K562 (cell line): ENCODE data around the gene MED15. TPM values are rescaled to one million over a fixed set of nuclear protein-coding genes. Genes with fewer than 3 reads are reported as not detected.
A peak's percentile ranks its signal among the peaks of the same experiment; 100 is the strongest.

Experiments
- KAT7 ChIP-seq: sonication (generic); formaldehyde crosslinking; IDR thresholded peaks from 2 replicates; pipeline ENCODE4 v1.8.0; 2022; ENCODE audit warnings: missing genetic modification reagents, mild to moderate bottlenecking, borderline replicate concordance
- NR2C2 ChIP-seq, 2 experiments: fragments of 200-800 bp in 1 of 2; sonication (Bioruptor generic) in 1 of 2; sonication (generic) in 1 of 2; formaldehyde crosslinking in 1 of 2; IDR thresholded peaks; 2 replicates each; pipeline versions ENCODE4 v1.6.1 to v1.8.0; 2016 to 2022; ENCODE audit warnings: mild to moderate bottlenecking in 1 of 2, missing compliant biosample characterization in 1 of 2, missing genetic modification characterization in 1 of 2, missing genetic modification reagents in 1 of 2
- NR2F6 ChIP-seq: fragments of 450-650 bp; formaldehyde crosslinking; IDR thresholded peaks from 2 replicates; pipeline ENCODE4 v1.4.0; 2020; ENCODE audit warnings: mild to moderate bottlenecking
- PHF21A ChIP-seq: fragments of 450-650 bp; IDR thresholded peaks from 2 replicates; pipeline ENCODE4 v1.6.1; 2017; ENCODE audit warnings: low read depth, borderline replicate concordance
- RFX5 ChIP-seq: IDR thresholded peaks from 2 replicates; pipeline ENCODE4 v1.6.1; 2011; ENCODE audit warnings: low read depth, mild to moderate bottlenecking, improper control_type of control experiment, low read length
- TCF7L2 ChIP-seq: fragments of 150-350 bp; IDR thresholded peaks from 2 replicates; pipeline ENCODE4 v1.6.1; 2016; ENCODE audit warnings: low read depth, mild to moderate bottlenecking, low read length, moderate library complexity
- ZFP1 ChIP-seq: fragments of 450-650 bp; formaldehyde crosslinking; IDR thresholded peaks from 2 replicates; pipeline ENCODE4 v1.4.0; 2020; ENCODE audit warnings: mild to moderate bottlenecking, mixed read lengths
- ZNF165 ChIP-seq: fragments of 250-450 bp; sonication (Bioruptor Pico); IDR thresholded peaks from 2 replicates; pipeline ENCODE4 v1.4.0; 2020; ENCODE audit warnings: borderline replicate concordance
- polyA plus RNA-seq, 8 experiments: library from polyadenylated mRNA; depleted of rRNA in 4 of 8; stranded (reverse) in 5 of 8; unstranded in 3 of 8; fragments of >200 nt; fragmentation: Nextera tagmentation in 2 of 8; fragmentation: Illumina TruSeq in 1 of 8; extraction: Ambion mirVana in 2 of 8; extraction: Trizol in 1 of 8; gene quantifications; 2 replicates each; pipeline versions ENCODE4 v1.2.1 to v1.2.3, GENCODE V29; 2011 to 2014; ENCODE audit warnings: inconsistent platforms in 1 of 8, missing spikeins in 1 of 8
- total RNA-seq, 7 experiments: library from RNA; depleted of rRNA in 6 of 7; stranded (reverse); fragments of >200 nt in 6 of 7; fragmentation: Illumina TruSeq in 2 of 7; extraction: Trizol in 2 of 7; gene quantifications; 2 replicates each; pipeline versions ENCODE4 v1.2.1 to v1.2.3, GENCODE V29; 2011 to 2021; ENCODE audit warnings: low replicate concordance in 1 of 7
- TF ChIP-seq, protein P1 (sequence below): fragments of 450-650 bp; IDR thresholded peaks from 2 replicates; pipeline ENCODE4 v1.6.1; 2017; ENCODE audit warnings: antibody characterized with exemption, mild to moderate bottlenecking
- TF ChIP-seq, protein P2 (sequence below): fragments of 150-350 bp; conservative IDR thresholded peaks from 2 replicates; pipeline ENCODE4 v1.6.1; 2014; ENCODE audit warnings: low read length

Gene MED15
- total and polyA plus RNA-seq, 9 of the 15 experiments (the other 6 are each of a cell fraction or from before 2014, with no cell fraction given): 4.0 to 271 (median 60.1) TPM

DNA sequence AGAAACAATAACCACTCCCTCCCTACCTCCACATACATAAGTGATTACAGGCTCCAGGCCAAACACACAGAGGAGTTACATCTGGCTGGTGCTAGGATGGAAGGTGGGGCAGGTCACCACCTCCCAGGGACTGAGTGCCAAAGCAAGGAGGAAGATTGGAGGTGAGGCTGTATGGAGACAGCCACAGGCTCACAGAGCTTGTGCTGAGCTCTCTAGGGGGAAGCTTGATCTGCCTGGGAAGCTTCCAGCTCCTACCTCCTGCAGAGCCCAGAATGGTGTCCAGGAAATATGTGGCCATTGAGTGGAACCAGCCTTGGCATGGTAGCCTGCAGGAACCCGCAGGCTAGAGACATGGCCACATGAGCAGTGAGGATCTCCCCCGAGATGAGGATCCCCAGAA, 3.6 kb upstream of the MED15 start (continued):
- TF ChIP-seq, protein P1, sequence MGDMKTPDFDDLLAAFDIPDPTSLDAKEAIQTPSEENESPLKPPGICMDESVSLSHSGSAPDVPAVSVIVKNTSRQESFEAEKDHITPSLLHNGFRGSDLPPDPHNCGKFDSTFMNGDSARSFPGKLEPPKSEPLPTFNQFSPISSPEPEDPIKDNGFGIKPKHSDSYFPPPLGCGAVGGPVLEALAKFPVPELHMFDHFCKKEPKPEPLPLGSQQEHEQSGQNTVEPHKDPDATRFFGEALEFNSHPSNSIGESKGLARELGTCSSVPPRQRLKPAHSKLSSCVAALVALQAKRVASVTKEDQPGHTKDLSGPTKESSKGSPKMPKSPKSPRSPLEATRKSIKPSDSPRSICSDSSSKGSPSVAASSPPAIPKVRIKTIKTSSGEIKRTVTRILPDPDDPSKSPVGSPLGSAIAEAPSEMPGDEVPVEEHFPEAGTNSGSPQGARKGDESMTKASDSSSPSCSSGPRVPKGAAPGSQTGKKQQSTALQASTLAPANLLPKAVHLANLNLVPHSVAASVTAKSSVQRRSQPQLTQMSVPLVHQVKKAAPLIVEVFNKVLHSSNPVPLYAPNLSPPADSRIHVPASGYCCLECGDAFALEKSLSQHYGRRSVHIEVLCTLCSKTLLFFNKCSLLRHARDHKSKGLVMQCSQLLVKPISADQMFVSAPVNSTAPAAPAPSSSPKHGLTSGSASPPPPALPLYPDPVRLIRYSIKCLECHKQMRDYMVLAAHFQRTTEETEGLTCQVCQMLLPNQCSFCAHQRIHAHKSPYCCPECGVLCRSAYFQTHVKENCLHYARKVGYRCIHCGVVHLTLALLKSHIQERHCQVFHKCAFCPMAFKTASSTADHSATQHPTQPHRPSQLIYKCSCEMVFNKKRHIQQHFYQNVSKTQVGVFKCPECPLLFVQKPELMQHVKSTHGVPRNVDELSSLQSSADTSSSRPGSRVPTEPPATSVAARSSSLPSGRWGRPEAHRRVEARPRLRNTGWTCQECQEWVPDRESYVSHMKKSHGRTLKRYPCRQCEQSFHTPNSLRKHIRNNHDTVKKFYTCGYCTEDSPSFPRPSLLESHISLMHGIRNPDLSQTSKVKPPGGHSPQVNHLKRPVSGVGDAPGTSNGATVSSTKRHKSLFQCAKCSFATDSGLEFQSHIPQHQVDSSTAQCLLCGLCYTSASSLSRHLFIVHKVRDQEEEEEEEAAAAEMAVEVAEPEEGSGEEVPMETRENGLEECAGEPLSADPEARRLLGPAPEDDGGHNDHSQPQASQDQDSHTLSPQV: no peak
- 0 out of 2 replicates have a peak, but pooled peaks have one; percentile 40 for TF ChIP-seq ZNF165
- TF ChIP-seq PHF21A: no peak
- TF ChIP-seq NR2C2 (CRISPR knock-in tag; IDR thresholded peaks at IDR 0.05): no peak
- no peak for TF ChIP-seq NR2C2 (tag; IDR thresholded peaks at IDR 0.05)
- TF ChIP-seq KAT7: no peak
- TF ChIP-seq RFX5: no peak
- TF ChIP-seq NR2F6: 0 out of 2 replicates have a peak, but pooled peaks have one; percentile 37
- TF ChIP-seq, protein P2, sequence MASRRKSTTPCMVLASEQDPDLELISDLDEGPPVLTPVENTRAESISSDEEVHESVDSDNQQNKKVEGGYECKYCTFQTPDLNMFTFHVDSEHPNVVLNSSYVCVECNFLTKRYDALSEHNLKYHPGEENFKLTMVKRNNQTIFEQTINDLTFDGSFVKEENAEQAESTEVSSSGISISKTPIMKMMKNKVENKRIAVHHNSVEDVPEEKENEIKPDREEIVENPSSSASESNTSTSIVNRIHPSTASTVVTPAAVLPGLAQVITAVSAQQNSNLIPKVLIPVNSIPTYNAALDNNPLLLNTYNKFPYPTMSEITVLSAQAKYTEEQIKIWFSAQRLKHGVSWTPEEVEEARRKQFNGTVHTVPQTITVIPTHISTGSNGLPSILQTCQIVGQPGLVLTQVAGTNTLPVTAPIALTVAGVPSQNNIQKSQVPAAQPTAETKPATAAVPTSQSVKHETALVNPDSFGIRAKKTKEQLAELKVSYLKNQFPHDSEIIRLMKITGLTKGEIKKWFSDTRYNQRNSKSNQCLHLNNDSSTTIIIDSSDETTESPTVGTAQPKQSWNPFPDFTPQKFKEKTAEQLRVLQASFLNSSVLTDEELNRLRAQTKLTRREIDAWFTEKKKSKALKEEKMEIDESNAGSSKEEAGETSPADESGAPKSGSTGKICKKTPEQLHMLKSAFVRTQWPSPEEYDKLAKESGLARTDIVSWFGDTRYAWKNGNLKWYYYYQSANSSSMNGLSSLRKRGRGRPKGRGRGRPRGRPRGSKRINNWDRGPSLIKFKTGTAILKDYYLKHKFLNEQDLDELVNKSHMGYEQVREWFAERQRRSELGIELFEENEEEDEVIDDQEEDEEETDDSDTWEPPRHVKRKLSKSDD: no peak
- TF ChIP-seq ZFP1 (CRISPR knock-in tag): peak; percentile 10; the same call in 1 of the 2 replicates
- TF ChIP-seq TCF7L2: no peak
